ENCODE data around the gene EIF1. TPM values are rescaled to one million over a fixed set of nuclear protein-coding genes. Genes with fewer than 3 reads are reported as not detected.

The EIF1 gene
- total and polyA plus RNA-seq, 2 donors (not counting 3 experiments of a cell fraction or from before 2014, with no cell fraction given), result 168 to 814 TPM

- no TSS peak for BruUV-seq (replicated peaks)
- ChIA-PET CTCF (interaction anchor here (0.8 to 9.4 kb wide), 14 partner anchors 9 to 849 kb away, joined by 3 to 303 read pairs (median 6); partner anchors contain the start of gene EIF1), POLR2A (interaction anchor here (1.0 to 2.1 kb wide), 2 partner anchors 21 to 22 kb away, joined by 3 to 13 read pairs; partner anchors contain the start of gene EIF1)
- no peak overlapping the region for H3K9ac ChIP-seq (replicated peaks; ENCODE audit: extremely low read depth, insufficient read depth, low read length)
- H4K20me1 ChIP-seq (replicated peaks; ENCODE audit: control insufficient read depth, extremely low read depth, insufficient read depth, low read length), result no peaks in the 10 kb centered on the region
- dilution Hi-C loops (cut with MboI; ENCODE audit: extremely low pct_ligation_motif_present, low sequenced_read_pairs), result no loop called here
- no peaks in the 10 kb centered on the region for H3K27me3 ChIP-seq (ENCODE audit: control insufficient read depth in 2 of 2, insufficient read depth in 2 of 2, low read length in 2 of 2)
- H3K4me2 ChIP-seq (ENCODE audit: insufficient read depth, low read length), result peak overlapping the region; percentile 71
- no peak overlapping the region for H3K27ac ChIP-seq (ENCODE audit: insufficient read depth, low read depth, low read length)
- no peaks in the 10 kb centered on the region for H3K9me3 ChIP-seq (replicated peaks; ENCODE audit: control insufficient read depth, insufficient read depth, low read length)
- H3K4me3 ChIP-seq (replicated peaks in 1 of 3; ENCODE audit: insufficient read depth in 1 of 3, low read depth in 1 of 3, low read length in 3 of 3), result no peak overlapping the region
- peaks cover 23% of the 10 kb centered on the region for H3K4me1 ChIP-seq (ENCODE audit: control insufficient read depth, extremely low read depth, insufficient read depth, low read length)
- H3K36me3 ChIP-seq (ENCODE audit: control insufficient read depth in 2 of 2, extremely low read depth in 1 of 2, insufficient read depth in 2 of 2, low read length in 2 of 2), result no peaks in the 10 kb centered on the region
- DNase-seq (ENCODE audit: low read depth, low spot score), result no peak
- intact Hi-C loops (cut with micrococcal nuclease), result loop anchor here (1.0 to 10.0 kb wide), 8 partner anchors 21 to 1023 kb away; partner anchors contain the start of genes EIF1 and SMARCE1
- TF ChIP-seq MAX (IDR thresholded peaks at IDR 0.05; ENCODE audit: insufficient read depth, insufficient read length), result no peak
- no peak for TF ChIP-seq POLR2A (IDR thresholded peaks at IDR 0.05; ENCODE audit: low read depth, low read length)
- TF ChIP-seq CTCF (IDR thresholded peaks at IDR 0.05; ENCODE audit: extremely low read depth in 1 of 2, insufficient read depth in 1 of 2, low read depth in 1 of 2, low read length in 2 of 2), result no peak
- no peak for TF ChIP-seq EZH2 (IDR thresholded peaks at IDR 0.05; ENCODE audit: borderline replicate concordance, low read depth, low read length, severe bottlenecking)
- TF ChIP-seq MYC (IDR thresholded peaks at IDR 0.05; ENCODE audit: low read depth, low read length), result no peak
- TF ChIP-seq JUN (IDR thresholded peaks at IDR 0.05; ENCODE audit: borderline replicate concordance, insufficient read depth, insufficient read length, low read depth), result no peak
- no peak for TF ChIP-seq POLR2AphosphoS5 (IDR thresholded peaks at IDR 0.05; ENCODE audit: insufficient read depth, low read depth, low read length)
- TF ChIP-seq GATA2 (IDR thresholded peaks at IDR 0.05; ENCODE audit: insufficient read depth, insufficient read length, low read depth, low read length), result no peak
- TF ChIP-seq FOS (IDR thresholded peaks at IDR 0.05; ENCODE audit: borderline replicate concordance, insufficient read depth, low read length), result no peak
- no peaks in the 10 kb centered on the region for H3K79me2 ChIP-seq (ENCODE audit: control insufficient read depth, insufficient read depth, low read length)
- peak; percentile 75 for FAIRE-seq
- no peaks in the 10 kb centered on the region for H3K9me1 ChIP-seq (replicated peaks; ENCODE audit: control insufficient read depth, extremely low read depth, insufficient read depth, low read length)
- peak overlapping the region; percentile 67 for H2AFZ ChIP-seq (ENCODE audit: low read depth, low read length)
These were observed 21.2 kb upstream of the EIF1 start for GRCh38 chr17:41667280-41668041.

All from endothelial cell of umbilical vein (primary cell).